ENCODE data around the gene ATP8B4. TPM values are rescaled to one million over a fixed set of nuclear protein-coding genes. Genes with fewer than 3 reads are reported as not detected.

The ATP8B4 gene
- total RNA-seq, 1 experiment from 2014 or later, result not detected

- no peak for DNase-seq (ENCODE audit: low read depth, low spot score)
- no peak for TF ChIP-seq POLR2AphosphoS5 (IDR thresholded peaks at IDR 0.05; ENCODE audit: low read depth, low read length)
- TF ChIP-seq TCF7L2 (IDR thresholded peaks at IDR 0.05; ENCODE audit: low read depth, low read length), result no peak
- TF ChIP-seq REST (IDR thresholded peaks at IDR 0.05; ENCODE audit: insufficient read depth in 1 of 2, low read depth in 2 of 2, low read length in 1 of 2), result no peak
- no peak for TF ChIP-seq CTCF (IDR thresholded peaks at IDR 0.05)
- ATAC-seq, result no peak
- intact Hi-C loops (cut with micrococcal nuclease; ENCODE audit: unreplicated experiment) (no loop called here), in situ Hi-C loops (cut with HindIII; ENCODE audit: low pct_unique_long_range_greater_than_20kb, low sequenced_read_pairs) (no loop called here)
- no peak overlapping the region for H3K4me3 ChIP-seq (ENCODE audit: low read depth in 2 of 2, low read length in 2 of 2)
- POLR2A ChIA-PET, result no interaction called here
- no peaks in the 10 kb centered on the region for H3K9me3 ChIP-seq (ENCODE audit: control insufficient read depth, insufficient read depth, low read depth, low read length)
- no TSS peak for BruUV-seq (replicated peaks)
- CTCF ChIA-PET, result interaction anchor here (0.6 kb wide), 1 partner anchor 322 kb away, joined by 6 read pairs; no protein-coding TSS in a partner anchor
- H3K27me3 ChIP-seq (ENCODE audit: control insufficient read depth, insufficient read depth, low read length), result no peaks in the 10 kb centered on the region
- H3K4me1 ChIP-seq (ENCODE audit: control insufficient read depth, insufficient read depth, low read length), result no peaks in the 10 kb centered on the region
- no peaks in the 10 kb centered on the region for H3K36me3 ChIP-seq (ENCODE audit: control insufficient read depth, insufficient read depth, low read length)
- H3K27ac ChIP-seq (ENCODE audit: low read length), result no peak overlapping the region
Measured at GRCh38 chr15:49977306-49977705, 141.7 kb downstream of the ATP8B4 start.

- ChIA-PET CTCF (no interaction called here), POLR2A (no interaction called here)
- Histone ChIP-seq H3K27me3 (ENCODE audit: control insufficient read depth, insufficient read depth, low read length) (no peaks in the 10 kb centered on the region), H3K9me3 (ENCODE audit: control insufficient read depth, insufficient read depth, low read depth, low read length) (no peaks in the 10 kb centered on the region), H3K4me3 (ENCODE audit: low read depth in 2 of 2, low read length in 2 of 2) (no peak overlapping the region), H3K27ac (ENCODE audit: low read length) (no peak overlapping the region), H3K36me3 (ENCODE audit: control insufficient read depth, insufficient read depth, low read length) (no peaks in the 10 kb centered on the region), H3K4me1 (ENCODE audit: control insufficient read depth, insufficient read depth, low read length) (no peaks in the 10 kb centered on the region)
- DNase-seq (ENCODE audit: low read depth, low spot score), result no peak
- in situ Hi-C loops (cut with HindIII; ENCODE audit: low pct_unique_long_range_greater_than_20kb, low sequenced_read_pairs), result no loop called here
- TF ChIP-seq POLR2AphosphoS5 (IDR thresholded peaks at IDR 0.05; ENCODE audit: low read depth, low read length), result no peak
- BruUV-seq (replicated peaks), result no TSS peak
- no peak for ATAC-seq
- intact Hi-C loops (cut with micrococcal nuclease; ENCODE audit: unreplicated experiment), result no loop called here
Measured at GRCh38 chr15:49964551-49964950, 154.5 kb downstream of the ATP8B4 start.

GRCh38 chr15:49964061-49964460 is 155.0 kb downstream of the ATP8B4 start:
- intact Hi-C loops (cut with micrococcal nuclease; ENCODE audit: unreplicated experiment), result no loop called here
- DNase-seq (ENCODE audit: low read depth, low spot score), result no peak

More at GRCh38 chr15:49964061-49964460, 155.0 kb downstream of the ATP8B4 start:
- TF ChIP-seq SIN3A (IDR thresholded peaks at IDR 0.05; ENCODE audit: borderline replicate concordance, insufficient read depth, low read depth, low read length), result no peak
- no peak for TF ChIP-seq REST (IDR thresholded peaks at IDR 0.05; ENCODE audit: insufficient read depth in 1 of 2, low read depth in 2 of 2, low read length in 1 of 2)
- TF ChIP-seq POLR2AphosphoS5 (IDR thresholded peaks at IDR 0.05; ENCODE audit: low read depth, low read length), result no peak
- ChIA-PET CTCF (no interaction called here), POLR2A (no interaction called here)
- no TSS peak for BruUV-seq (replicated peaks)
- Histone ChIP-seq H3K9me3 (ENCODE audit: control insufficient read depth, insufficient read depth, low read depth, low read length) (no peaks in the 10 kb centered on the region), H3K4me3 (ENCODE audit: low read depth in 2 of 2, low read length in 2 of 2) (no peak overlapping the region), H3K4me1 (ENCODE audit: control insufficient read depth, insufficient read depth, low read length) (no peaks in the 10 kb centered on the region), H3K36me3 (ENCODE audit: control insufficient read depth, insufficient read depth, low read length) (no peaks in the 10 kb centered on the region), H3K27ac (ENCODE audit: low read length) (no peak overlapping the region), H3K27me3 (ENCODE audit: control insufficient read depth, insufficient read depth, low read length) (no peaks in the 10 kb centered on the region)
- no peak for ATAC-seq
- in situ Hi-C loops (cut with HindIII; ENCODE audit: low pct_unique_long_range_greater_than_20kb, low sequenced_read_pairs), result no loop called here

Measured in Panc1 (cell line).